Measurements from ENCODE around the gene MPP3.

DNA sequence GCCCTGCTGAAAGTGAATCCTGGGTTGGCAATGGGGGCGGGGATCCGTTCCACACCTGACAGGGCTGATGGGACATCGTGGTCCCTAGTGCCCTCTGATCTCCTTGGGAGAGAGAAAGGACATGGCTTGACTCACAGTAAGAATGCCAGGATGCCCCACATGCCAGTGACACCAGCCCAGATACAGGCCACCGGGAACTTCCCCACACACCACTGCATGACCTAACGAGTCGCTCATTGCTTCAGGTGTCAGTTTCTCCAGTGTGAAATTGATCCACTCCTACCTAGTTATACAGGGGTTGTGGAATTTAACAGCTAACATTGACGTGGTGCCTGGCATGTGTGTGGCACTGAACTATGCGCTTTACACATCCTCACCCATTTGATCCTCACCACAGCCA lies 21.6 kb upstream of the MPP3 start:
- no peak for TF ChIP-seq CTCF (IDR thresholded peaks at IDR 0.05)
- TF ChIP-seq POLR2AphosphoS5 (IDR thresholded peaks at IDR 0.05) = no peak
- TF ChIP-seq POLR2A (IDR thresholded peaks at IDR 0.05) = no peak

Data from upper lobe of left lung (tissue), 4 donors.